HEK293 (cell line): ENCODE data around the gene TMEM125.

Source experiments
- CTCF ChIA-PET: fragments of 350-600 bp; formaldehyde crosslinking; extraction: SDS; loops from one replicate; lab custom pipeline; 2021; ENCODE audit warnings: antibody characterized with exemption; lab: Yijun Ruan, JAX
- POLR2A ChIA-PET: fragments of 300-600 bp; formaldehyde crosslinking; extraction: SDS; loops from one replicate; lab custom pipeline; 2020; ENCODE audit warnings: antibody characterized with exemption, inconsistent platforms; lab: Yijun Ruan, JAX
- H3K27ac ChIP-seq: fragments of 200-500 bp; sonication (Bioruptor generic); 2 replicates; pipeline ENCODE4 v1.5.1; 2014; ENCODE audit warnings: low read depth, low read length, control low read depth, inconsistent platforms; ENCODE audit errors: extremely low read depth
- H3K36me3 ChIP-seq, 2 experiments: fragments of 200-500 bp in 1 of 2; sonication (Bioruptor generic) in 1 of 2; 1 replicate in 1 of 2; 2 replicates in 1 of 2; pipeline ENCODE4 v1.5.1; 2014 to 2017; ENCODE audit warnings: inconsistent platforms in 2 of 2, low read length in 2 of 2; ENCODE audit not compliant: control insufficient read depth in 2 of 2, insufficient read depth in 1 of 2
- H3K4me1 ChIP-seq: fragments of 200-500 bp; sonication (Bioruptor generic); 2 replicates; pipeline ENCODE4 v1.5.1; 2014; ENCODE audit warnings: mild to moderate bottlenecking, low read length, inconsistent platforms; ENCODE audit not compliant: control insufficient read depth, insufficient read depth
- H3K4me3 ChIP-seq: 2 replicates; pipeline ENCODE4 v1.5.1; 2011; ENCODE audit warnings: low read depth, mild to moderate bottlenecking, control low read depth, low read length, moderate library complexity
- H3K9me3 ChIP-seq: fragments of 200-500 bp; sonication (Bioruptor generic); 2 replicates; pipeline ENCODE4 v1.5.1; 2014; ENCODE audit warnings: low read depth, low read length, inconsistent platforms; ENCODE audit not compliant: control insufficient read depth, insufficient read depth
- CTCF ChIP-seq: fragments of 450-650 bp; formaldehyde crosslinking; IDR thresholded peaks from 2 replicates; pipeline ENCODE4 v1.5.1; 2016; ENCODE audit warnings: missing biosample characterization, missing genetic modification characterization
- EGR2 ChIP-seq: fragments of 450-650 bp; formaldehyde crosslinking; IDR thresholded peaks from 2 replicates; pipeline ENCODE4 v1.5.1; 2016; ENCODE audit warnings: low read depth, missing biosample characterization, missing genetic modification characterization
- GLI4 ChIP-seq: fragments of 450-650 bp; formaldehyde crosslinking; IDR thresholded peaks from 2 replicates; pipeline ENCODE4 v1.5.1; 2016; ENCODE audit warnings: missing biosample characterization, missing genetic modification characterization
- HOXC10 ChIP-seq: sonication (generic); formaldehyde crosslinking; IDR thresholded peaks from 2 replicates; pipeline ENCODE4 v1.8.1; 2023; ENCODE audit warnings: mild to moderate bottlenecking, missing genetic modification reagents
- KLF8 ChIP-seq: fragments of 450-650 bp; formaldehyde crosslinking; IDR thresholded peaks from 2 replicates; pipeline ENCODE4 v1.5.1; 2016; ENCODE audit warnings: missing biosample characterization, missing genetic modification characterization
- REPIN1 ChIP-seq: fragments of 450-650 bp; formaldehyde crosslinking; IDR thresholded peaks from 2 replicates; pipeline ENCODE4 v1.5.1; 2017; ENCODE audit warnings: missing biosample characterization, missing genetic modification characterization, low read depth
- TSHZ1 ChIP-seq: fragments of 450-650 bp; formaldehyde crosslinking; IDR thresholded peaks from 2 replicates; pipeline ENCODE4 v1.5.1; 2016; ENCODE audit warnings: missing biosample characterization, missing genetic modification characterization, borderline replicate concordance
- ZBTB17 ChIP-seq: fragments of 450-650 bp; formaldehyde crosslinking; IDR thresholded peaks from 2 replicates; pipeline ENCODE4 v1.5.1; 2016; ENCODE audit warnings: missing biosample characterization, missing genetic modification characterization
- ZFHX2 ChIP-seq: fragments of 450-650 bp; formaldehyde crosslinking; conservative IDR thresholded peaks from 2 replicates; pipeline ENCODE4 v1.5.1; 2016; ENCODE audit warnings: missing biosample characterization, missing genetic modification characterization
- ZIC2 ChIP-seq: fragments of 450-650 bp; formaldehyde crosslinking; IDR thresholded peaks from 2 replicates; pipeline ENCODE4 v1.5.1; 2016; ENCODE audit warnings: missing biosample characterization, missing genetic modification characterization
- ZNF18 ChIP-seq: fragments of 450-650 bp; formaldehyde crosslinking; IDR thresholded peaks from 2 replicates; pipeline ENCODE4 v1.5.1; 2016; ENCODE audit warnings: missing biosample characterization, missing genetic modification characterization
- ZNF558 ChIP-seq: fragments of 450-650 bp; formaldehyde crosslinking; IDR thresholded peaks from 2 replicates; pipeline ENCODE4 v1.5.1; 2016; ENCODE audit warnings: missing biosample characterization, missing genetic modification characterization
- ZNF596 ChIP-seq: fragments of 450-650 bp; IDR thresholded peaks from 2 replicates; pipeline ENCODE4 v1.5.0; 2018; ENCODE audit warnings: missing biosample characterization, mild to moderate bottlenecking, missing genetic modification characterization, moderate library complexity
- ZNF624 ChIP-seq: fragments of 450-650 bp; formaldehyde crosslinking; IDR thresholded peaks from 2 replicates; pipeline ENCODE4 v1.5.1; 2017; ENCODE audit warnings: missing biosample characterization, missing genetic modification characterization
- ZNF660 ChIP-seq: fragments of 450-650 bp; IDR thresholded peaks from 2 replicates; pipeline ENCODE4 v1.5.1; 2018; ENCODE audit warnings: missing biosample characterization, mild to moderate bottlenecking, missing genetic modification characterization
- ZNF664 ChIP-seq: fragments of 450-650 bp; formaldehyde crosslinking; IDR thresholded peaks from 2 replicates; pipeline ENCODE4 v1.5.1; 2016; ENCODE audit warnings: missing biosample characterization, missing genetic modification characterization
- ZSCAN16 ChIP-seq: fragments of 450-650 bp; formaldehyde crosslinking; IDR thresholded peaks from 2 replicates; pipeline ENCODE4 v1.5.1; 2016; ENCODE audit warnings: missing biosample characterization, missing genetic modification characterization

The TMEM125 gene

GRCh38 chr1:43315481-43315880 lies 45.7 kb downstream of the TMEM125 start:
- POLR2A ChIA-PET: no interaction called here
- CTCF ChIA-PET: interaction anchor here (0.6 kb wide), 2 partner anchors 110 to 394 kb away, joined by 3 read pairs; no protein-coding TSS in a partner anchor

GRCh38 chr1:43315963-43316737 lies 46.4 kb downstream of the TMEM125 start:
- no peaks in the 10 kb centered on the region for H3K4me1 ChIP-seq
- H3K36me3 ChIP-seq: no peaks in the 10 kb centered on the region
- no peaks in the 10 kb centered on the region for H3K9me3 ChIP-seq
- H3K27ac ChIP-seq: no peak overlapping the region
- ChIA-PET CTCF (interaction anchor here (0.6 kb wide), 2 partner anchors 111 to 394 kb away, joined by 3 read pairs; no protein-coding TSS in a partner anchor), POLR2A (interaction anchor here (0.9 kb wide), 1 partner anchor 42 kb away, joined by 3 read pairs; the partner anchor contains the start of gene CDC20)
- TF ChIP-seq REPIN1 (tag by site-specific recombination) (no peak), ZNF664 (peak; percentile 46; the same call in 1 of the 2 replicates)
- no peak overlapping the region for H3K4me3 ChIP-seq

More at GRCh38 chr1:43315481-43315880, 45.7 kb downstream of the TMEM125 start:
- TF ChIP-seq ZNF596 (no peak), ZSCAN16 (tag by site-specific recombination) (no peak), TSHZ1 (tag by site-specific recombination) (no peak)
- Histone ChIP-seq H3K27ac (no peak overlapping the region), H3K36me3 (no peaks in the 10 kb centered on the region), H3K4me3 (no peak overlapping the region), H3K9me3 (no peaks in the 10 kb centered on the region), H3K4me1 (no peaks in the 10 kb centered on the region)

- H3K36me3 ChIP-seq: no peaks in the 10 kb centered on the region
- no peak overlapping the region for H3K27ac ChIP-seq
- ChIA-PET CTCF (interaction anchor here (1.4 kb wide), 1 partner anchor 14 kb away, joined by 4 read pairs; no protein-coding TSS in a partner anchor), POLR2A (interaction anchor here (0.9 kb wide), 1 partner anchor 41 kb away, joined by 3 read pairs; the partner anchor contains the start of gene CDC20)
- no peaks in the 10 kb centered on the region for H3K4me1 ChIP-seq
- no peak overlapping the region for H3K4me3 ChIP-seq
- no peaks in the 10 kb centered on the region for H3K9me3 ChIP-seq
- no peak for TF ChIP-seq REPIN1 (tag by site-specific recombination)
- peak; percentile 28; the same call in 1 of the 2 replicates for TF ChIP-seq CTCF (tag by site-specific recombination)
Observed at GRCh38 chr1:43316738-43317520, 47.1 kb downstream of the TMEM125 start.

GRCh38 chr1:43317817-43318471 lies 48.2 kb downstream of the TMEM125 start:
- H3K4me3 ChIP-seq: no peak overlapping the region
- H3K4me1 ChIP-seq: no peaks in the 10 kb centered on the region
- POLR2A ChIA-PET: no interaction called here
- H3K9me3 ChIP-seq: no peaks in the 10 kb centered on the region
- H3K36me3 ChIP-seq: no peaks in the 10 kb centered on the region
- CTCF ChIA-PET: interaction anchor here (0.6 to 1.4 kb wide), 2 partner anchors 15 to 1124 kb away, joined by 3 to 4 read pairs; no protein-coding TSS in a partner anchor
- no peak overlapping the region for H3K27ac ChIP-seq
- peak; percentile 74 for TF ChIP-seq EGR2
- TF ChIP-seq GLI4 (tag by site-specific recombination): no peak
- TF ChIP-seq ZBTB17 (tag by site-specific recombination): 0 out of 2 replicates have a peak, but pooled peaks have one; percentile 22
- no peak for TF ChIP-seq ZNF18 (tag by site-specific recombination)
- peak; percentile 77 for TF ChIP-seq ZFHX2 (tag by site-specific recombination)
- no peak for TF ChIP-seq ZNF558
- no peak for TF ChIP-seq ZIC2
- TF ChIP-seq ZNF624: no peak
- no peak for TF ChIP-seq ZNF660 (tag by site-specific recombination)
- TF ChIP-seq HOXC10 (CRISPR knock-in tag): no peak
- no peak for TF ChIP-seq KLF8 (tag by site-specific recombination)
